GM21526 (cell line): ENCODE results near the gene RABL2B.
A peak's percentile ranks its signal among the peaks of the same experiment; 100 is the strongest.
"Not testable (repeated sequence)": the region's sequence is repeated elsewhere in the genome, so short reads cannot be mapped to it uniquely, and the experiment has no call there.

Experiments
- ATAC-seq: cut with Tn5 transposase; IDR thresholded peaks from one replicate; pipeline ENCODE4 v1.9.1; 2021; ENCODE audit warnings: moderate library complexity; ENCODE audit not compliant: unreplicated experiment, low FRiP score

RABL2B gene

DNA sequence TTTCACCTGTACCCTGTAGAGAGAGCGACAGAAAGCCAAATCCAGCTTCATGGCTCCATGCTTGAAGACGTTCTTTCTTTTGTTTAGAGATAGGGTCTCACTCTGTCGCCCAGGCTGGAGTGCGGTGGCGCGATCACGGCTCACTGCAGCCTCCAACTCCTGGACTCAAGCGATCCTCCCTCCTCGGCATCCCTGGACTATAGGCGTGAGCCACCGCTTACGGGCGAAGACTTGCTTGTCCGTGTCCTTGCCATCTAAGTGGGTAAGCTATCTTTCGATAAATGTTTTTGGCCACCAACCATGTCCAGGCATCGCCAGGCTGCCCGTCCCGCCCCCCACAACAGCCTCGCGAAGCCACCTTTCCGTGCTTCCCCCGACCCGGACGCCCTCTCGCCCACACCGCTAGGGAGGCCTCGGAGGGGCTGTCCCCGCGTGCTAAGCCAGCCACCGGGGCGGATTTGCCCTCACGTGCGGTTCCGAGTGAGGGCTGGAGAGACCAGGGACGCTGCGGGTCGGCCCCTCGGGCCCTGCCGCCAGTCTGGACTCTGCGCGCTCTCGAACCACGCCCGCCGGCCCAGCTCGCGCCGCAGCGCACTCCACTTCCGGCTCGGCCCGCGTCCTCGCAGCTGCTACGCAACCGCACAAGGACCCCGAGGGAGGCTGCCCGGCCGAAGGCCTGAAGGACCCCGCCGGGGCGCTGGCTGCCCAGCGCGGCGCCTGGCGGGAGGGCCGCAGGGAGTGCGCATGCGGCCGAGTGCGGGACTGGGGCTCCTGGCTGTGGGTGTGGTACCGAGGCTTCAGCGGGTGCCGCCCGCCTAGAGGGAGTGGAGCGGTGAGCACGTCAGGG lies at the start of gene RABL2B:
Gene RABL2B, minus strand, starts transcription at position 604 of the 847 bp plus-strand sequence. CDS start 1,342 bp downstream, outside the sequence.
- peak; percentile 76 for ATAC-seq

DNA sequence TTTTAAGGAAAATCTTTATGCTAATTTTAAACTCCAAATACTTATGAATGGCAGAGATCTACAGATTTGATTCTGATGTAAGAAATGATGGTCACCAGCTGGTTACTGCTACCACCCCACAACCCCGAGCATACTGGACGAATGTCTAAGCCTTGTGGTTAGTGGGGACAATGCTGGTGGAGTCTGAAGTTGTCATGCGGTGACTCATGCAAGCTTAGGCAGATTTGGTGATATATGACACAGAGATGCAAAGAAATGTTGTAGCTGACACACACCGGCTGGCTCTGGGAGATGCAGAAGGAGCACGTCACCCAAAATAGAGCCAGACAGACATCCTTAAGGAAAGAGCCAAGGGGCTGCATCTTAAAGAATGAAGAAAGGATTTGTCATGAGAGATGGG lies 3.5 kb upstream of the RABL2B start:
- ATAC-seq, result not testable (repeated sequence)

DNA sequence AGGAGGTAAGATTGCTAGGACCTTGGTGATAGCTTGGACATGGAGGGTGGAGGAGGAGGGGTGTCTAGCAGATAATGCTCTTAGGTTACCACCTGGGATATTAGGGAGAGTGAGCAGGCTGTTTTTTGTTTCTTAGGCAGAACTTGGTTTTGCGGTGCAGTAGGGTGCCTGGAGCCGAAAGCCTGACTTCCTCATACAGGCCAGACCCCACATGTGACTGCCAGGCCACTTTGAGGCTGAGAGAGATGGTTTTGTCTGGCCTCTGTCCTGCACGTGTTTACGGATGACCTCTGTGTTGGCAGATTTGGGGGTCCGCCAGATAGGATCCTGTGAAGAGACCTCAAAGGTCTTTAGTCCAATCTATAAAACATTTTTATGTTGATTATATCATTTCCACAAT lies 1.9 kb upstream of the RABL2B start:
- ATAC-seq, result not testable (repeated sequence)

DNA sequence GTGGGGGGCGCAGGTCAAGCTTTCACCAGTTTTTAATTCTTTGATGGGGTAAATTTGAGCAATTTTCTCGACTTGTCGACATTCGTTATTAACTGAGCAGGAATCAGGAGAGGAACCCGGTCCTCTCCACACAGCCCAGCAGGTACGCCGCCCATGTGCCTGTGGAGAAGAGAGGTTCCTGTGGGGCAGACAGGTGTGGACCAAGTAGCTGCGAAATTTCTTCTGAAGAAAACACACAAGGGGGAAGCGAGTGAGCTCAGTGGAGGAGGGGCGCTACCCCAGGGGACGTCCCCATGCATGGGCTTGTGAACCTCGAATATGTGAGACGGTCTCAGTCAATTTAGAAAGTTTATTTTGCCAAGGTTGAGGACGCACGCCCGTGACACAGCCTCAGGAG lies 442 bp upstream of the RABL2B start:
- peak; percentile 34 for ATAC-seq

DNA sequence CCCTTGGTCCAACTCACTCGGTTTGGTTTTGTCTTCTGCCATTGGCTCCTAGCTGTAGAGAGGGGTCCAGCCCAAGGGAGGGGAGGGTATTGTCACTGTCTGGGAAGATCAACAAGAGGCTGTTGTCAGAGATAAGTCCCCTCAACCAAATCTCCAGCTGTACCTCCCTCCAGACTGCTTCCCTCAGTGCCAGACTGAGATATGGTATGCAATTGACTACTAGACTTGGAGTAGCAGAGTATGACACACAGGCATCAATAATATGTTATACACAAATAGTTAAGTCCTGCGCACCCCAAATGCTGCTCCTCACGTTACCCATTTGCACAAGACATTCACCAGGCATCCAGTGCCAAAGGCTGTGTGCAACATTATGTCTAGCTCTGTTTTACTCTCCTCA lies 1.2 kb downstream of the RABL2B start:
- not testable (repeated sequence) for ATAC-seq

DNA sequence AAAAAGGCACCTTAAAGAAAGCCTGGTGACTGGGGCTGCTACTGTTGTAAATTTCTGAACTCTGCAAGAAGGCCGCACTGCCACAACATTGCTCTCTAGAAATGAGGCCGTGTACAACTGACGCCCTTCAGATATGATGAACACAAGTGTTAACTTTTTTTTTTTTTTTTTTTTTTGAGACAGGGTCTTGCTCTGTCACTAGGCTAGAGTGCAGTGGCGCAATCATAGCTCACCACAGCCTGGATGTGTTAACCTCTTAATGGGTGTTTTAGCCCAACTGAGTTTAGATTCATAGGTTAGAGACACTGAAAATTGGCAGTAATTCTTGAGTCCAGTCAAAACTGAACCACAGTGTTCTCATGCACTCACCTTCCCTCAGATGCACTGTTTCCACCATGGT lies 3.2 kb downstream of the RABL2B start:
- not testable (repeated sequence) for ATAC-seq

DNA sequence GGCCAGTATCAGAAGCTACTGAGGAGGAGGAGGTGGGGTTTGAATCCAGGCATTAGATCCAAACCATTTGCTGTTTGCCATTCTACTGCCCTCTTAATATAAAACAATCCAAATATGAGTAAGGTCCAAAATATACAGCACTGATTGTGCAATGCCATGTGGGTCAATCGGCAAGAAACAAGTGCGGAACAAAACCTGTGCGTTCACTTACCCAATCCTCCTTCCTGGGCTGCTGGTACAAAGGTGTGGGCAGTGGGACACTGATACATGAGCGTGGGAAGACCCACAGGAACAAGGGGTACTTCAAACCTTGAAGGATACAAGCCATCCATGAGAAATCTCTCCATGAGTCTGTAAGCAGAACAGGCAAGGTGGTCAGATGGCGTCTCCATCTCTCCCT lies 5.8 kb downstream of the RABL2B start:
- not testable (repeated sequence) for ATAC-seq

DNA sequence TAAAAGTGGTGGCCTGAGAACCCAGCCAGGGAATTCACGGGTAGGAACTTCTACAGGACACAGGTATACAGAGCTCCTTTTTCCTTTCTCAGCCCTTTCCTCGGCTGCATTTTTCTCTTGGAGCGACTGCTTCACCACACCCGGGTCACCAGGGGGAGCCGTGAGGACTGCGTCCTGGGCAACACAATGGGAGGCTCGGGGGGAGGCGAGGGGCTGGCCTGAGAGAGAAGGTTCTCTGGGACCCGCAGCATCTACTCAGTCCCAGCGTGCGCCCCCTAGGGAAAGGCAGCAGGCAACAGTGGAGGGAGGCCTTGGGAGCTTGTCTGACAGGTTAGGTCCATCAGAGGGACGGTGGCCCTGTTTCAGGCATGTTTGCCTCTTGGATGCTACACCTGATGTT lies 8.3 kb downstream of the RABL2B start:
- not testable (repeated sequence) for ATAC-seq

DNA sequence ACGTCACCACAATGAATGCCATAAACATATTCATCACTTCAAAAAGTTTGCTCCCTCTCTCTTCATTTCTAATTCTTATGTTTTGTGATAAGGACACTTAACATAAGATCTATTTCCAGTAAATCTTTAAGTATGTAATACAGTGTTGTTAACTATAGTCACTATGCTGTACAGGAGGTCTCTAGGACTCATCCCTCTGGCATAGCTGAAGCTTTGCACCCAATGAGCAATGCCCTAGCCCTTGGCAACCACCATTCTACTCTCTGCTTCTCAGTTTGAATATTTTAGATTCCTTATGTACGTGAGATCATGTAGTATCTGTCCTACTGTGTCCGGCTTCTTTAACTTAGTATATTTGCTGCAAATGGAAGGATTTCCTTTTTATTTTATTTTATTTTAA lies 19.1 kb downstream of the RABL2B start:
- ATAC-seq, result not testable (repeated sequence)

DNA sequence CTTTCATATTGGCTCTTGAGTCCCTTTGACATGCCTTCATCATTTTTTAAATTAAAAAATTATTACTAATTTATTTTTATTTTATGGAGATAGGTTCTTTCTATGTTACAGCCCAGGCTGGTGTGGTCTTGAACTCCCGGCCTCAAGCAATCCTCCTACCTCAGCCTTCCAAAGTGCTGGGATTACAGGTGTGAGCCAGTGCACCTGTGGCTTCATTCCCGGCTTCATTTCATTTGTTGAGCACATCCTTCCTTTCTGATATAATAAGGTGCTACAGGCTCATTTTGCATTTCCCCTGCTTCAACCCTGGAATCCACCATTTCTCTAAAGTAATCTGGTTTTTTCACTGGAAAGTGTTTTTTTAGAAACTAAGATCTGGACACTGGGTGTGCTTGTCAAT lies 21.6 kb downstream of the RABL2B start:
- ATAC-seq, result not testable (repeated sequence)

DNA sequence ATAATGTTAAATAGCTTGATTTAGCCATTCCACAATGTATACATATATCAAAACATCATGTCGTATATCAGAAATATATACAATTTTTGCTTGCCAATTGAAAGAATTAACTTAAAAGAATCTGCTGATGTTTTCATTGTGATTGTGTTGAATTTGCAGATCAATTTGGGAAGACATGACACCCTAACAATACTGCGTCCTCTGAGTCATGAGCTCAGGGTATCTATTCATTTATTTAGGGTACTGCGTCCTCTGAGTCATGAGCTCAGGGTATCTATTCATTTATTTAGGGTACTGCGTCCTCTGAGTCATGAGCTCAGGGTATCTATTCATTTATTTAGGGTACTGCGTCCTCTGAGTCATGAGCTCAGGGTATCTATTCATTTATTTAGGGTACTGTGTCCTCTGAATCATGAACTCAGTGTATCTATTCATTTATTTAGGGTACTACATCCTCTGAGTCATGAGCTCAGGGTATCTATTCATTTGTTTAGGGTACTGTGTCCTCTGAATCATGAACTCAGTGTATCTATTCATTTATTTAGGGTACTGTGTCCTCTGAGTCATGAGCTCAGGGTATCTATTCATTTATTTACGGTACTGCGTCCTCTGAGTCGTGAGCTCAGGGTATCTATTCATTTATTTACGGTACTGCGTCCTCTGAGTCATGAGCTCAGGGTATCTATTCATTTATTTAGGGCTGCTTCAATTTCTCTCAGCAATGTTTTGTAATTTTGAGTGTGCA lies 23.7 kb downstream of the RABL2B start:
- not testable (repeated sequence) for ATAC-seq

DNA sequence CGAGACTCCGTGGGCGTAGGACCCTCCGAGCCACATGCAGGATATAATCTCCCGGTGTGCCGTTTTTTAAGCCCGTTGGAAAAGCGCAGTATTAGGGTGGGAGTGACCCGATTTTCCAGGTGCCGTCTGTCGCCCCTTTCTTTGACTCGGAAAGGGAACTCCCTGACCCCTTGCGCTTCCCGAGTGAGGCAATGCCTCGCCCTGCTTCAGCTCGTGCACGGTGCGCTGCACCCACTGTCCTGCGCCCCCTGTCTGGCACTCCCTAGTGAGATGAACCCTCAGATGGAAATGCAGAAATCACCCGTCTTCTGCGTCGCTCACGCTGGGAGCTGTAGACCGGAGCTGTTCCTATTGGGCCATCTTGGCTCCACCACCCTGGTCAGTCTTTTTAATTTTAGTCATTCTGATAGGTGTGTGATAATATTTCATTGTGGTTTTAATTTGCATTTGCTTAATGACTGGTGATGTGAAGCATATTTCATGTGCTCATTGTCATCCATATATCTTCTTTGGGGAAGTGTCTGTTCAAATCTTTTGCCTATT lies 26.4 kb downstream of the RABL2B start:
- ATAC-seq, result not testable (repeated sequence)

DNA sequence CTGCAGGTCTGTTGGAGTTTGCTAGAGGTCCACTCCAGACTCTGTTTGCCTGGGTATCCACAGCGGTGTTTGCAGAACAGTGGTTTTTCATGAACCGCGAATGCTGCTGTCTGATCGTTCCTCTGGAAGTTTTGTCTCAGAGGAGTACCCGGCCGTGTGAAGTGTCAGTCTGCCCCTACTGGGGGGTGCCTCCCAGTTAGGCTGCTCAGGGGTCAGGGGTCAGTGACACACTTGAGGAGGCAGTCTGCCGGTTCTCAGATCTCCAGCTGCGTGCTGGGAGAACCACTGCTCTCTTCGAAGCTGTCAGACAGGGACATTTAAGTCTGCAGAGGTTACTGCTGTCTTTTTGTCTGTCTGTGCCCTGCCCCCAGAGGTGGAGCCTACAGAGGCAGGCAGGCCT lies 27.0 kb downstream of the RABL2B start:
- ATAC-seq, result not testable (repeated sequence)

DNA sequence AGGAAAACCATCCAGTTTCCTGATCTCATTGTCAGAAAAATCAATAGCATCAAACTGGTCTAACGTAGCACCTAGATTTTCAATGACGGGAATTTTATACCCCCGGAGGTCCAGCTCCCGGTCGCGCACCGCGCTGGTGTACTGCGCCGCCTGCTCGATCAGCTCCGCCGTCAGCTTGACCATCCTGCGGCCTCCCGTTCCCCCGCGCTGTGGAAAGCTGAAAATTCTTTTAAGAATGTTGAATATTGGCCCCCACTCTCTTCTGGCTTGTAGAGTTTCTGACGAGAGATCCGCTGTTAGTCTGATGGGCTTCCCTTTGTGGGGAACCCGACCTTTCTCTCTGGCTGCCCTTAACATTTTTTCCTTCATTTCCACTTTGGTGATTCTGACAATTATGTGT lies 28.2 kb downstream of the RABL2B start:
- ATAC-seq, result not testable (repeated sequence)

DNA sequence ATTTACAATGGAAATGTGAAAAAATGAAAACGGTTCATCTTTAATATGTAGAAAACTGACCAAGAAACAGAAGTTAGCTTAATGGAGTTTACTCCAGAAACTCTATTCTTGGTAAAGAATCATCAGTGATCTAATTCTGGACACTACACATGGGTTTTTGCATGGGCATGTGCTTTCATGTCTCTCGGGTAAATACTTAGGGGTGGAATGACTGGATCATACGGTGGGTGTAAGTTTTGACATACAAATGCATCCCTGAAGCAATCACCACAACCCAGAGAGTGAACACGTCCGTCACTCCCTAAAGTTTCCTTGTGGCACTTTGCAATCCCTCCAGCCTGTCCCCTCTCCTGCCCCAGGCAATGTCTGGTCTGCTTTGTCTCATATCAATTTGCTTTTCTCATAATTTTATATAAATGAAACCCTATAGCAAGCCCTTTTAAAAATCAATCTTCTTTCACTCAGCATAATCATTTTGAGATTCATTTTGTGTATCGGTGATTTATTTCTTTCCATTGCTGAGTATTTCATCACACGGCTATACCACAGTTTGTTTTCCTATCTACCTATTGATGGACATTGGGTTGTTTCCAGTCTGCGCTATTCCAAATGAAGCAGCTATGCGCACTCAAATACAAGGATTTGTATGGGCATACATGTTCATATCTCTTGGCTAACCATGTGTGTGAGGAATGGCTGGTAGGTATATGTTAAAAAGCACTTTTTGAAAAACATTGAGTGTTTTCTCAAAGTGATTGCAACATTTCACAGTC lies 33.9 kb downstream of the RABL2B start:
- not testable (repeated sequence) for ATAC-seq

DNA sequence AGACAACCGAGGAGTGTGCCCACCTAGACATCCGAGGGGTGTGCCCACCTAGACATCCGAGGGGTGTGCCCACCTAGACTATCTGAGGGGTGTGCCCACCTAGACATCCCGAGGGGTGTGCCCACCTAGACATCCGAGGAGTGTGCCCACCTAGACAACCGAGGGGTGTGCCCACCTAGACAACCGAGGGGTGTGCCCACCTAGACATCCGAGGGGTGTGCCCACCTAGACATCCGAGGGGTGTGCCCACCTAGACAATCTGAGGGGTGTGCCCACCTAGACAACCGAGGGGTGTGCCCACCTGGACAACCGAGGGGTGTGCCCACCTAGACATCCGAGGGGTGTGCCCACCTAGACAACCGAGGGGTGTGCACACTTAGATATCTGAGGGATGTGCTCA lies 34.8 kb downstream of the RABL2B start:
- not testable (repeated sequence) for ATAC-seq

DNA sequence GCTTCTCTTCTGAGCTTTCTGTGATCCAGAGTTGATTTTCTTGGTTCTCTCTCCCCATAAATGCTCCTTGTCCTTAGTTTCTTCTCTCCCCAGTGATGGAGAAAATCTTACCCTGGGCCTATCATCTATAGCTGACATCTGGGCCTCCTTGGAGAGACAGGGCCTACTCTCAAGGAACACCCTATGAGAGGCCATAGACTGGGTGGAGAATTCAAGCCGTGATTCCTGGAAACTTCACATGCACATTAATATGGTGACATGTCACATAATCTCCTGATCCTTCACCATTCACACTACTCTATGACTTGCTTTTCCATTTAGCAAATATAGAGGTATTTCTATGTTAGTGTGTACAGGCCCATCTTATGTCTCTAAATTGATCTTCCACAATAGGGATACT lies 35.9 kb downstream of the RABL2B start:
- not testable (repeated sequence) for ATAC-seq

DNA sequence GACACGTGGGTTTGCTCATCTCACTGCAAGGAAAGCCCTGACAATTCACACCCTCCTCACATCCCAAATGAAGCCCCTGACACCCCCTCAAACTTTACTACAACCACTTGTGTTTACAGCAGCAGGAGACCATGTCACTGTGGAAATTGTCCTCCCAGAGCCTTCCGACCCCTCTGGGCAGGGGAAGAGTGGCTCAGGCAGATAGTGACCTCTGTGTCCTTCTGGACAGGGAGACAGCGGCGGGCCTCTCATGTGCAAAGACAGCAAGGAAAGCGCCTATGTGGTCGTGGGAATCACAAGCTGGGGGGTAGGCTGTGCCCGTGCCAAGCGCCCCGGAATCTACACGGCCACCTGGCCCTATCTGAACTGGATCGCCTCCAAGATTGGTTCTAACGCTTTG lies 39.0 kb downstream of the RABL2B start:
- not testable (repeated sequence) for ATAC-seq

DNA sequence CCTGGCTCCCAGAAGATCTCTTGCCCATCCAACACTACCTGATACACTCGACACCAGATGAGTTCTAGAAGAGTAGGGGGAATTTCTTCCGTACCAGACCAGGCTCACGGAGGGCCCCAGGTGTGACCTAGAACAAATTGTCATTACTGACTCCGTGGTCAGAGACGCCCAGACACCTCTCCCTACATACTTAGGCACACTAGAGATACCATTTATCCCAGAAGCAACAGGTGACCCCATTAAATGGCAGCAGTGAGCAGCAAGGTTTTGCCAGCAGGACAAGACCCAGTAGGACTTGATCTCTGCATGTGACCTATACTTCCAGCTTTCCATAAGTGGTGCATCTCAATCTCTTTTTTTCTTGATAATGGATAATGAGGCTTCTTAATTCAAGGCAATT lies 42.7 kb downstream of the RABL2B start:
- not testable (repeated sequence) for ATAC-seq

DNA sequence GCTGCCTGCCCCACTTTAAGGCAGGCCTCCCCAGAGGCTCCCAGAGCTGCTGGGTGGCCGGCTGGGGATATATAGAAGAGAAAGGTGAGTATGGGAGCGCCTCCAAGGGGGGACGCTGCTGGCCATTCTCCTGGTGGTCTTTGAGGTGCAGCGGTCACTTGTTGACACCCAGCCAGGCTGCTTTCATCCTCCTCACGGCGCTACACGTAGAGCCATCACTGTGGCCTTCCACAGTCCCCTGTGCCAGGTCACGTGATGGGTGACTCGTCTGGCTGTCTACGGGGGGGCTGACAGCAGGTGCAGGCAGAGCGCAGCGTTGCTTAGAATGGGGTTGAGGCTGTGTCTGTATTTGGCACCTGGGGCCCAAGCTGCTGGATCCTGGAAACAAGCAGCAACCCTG lies 43.5 kb downstream of the RABL2B start:
- ATAC-seq, result no peak
